Ovary (tissue), 3 donors: ENCODE results near the gene UBE2N.

Experiments used
- EP300 ChIP-seq: sonication (generic); formaldehyde crosslinking; IDR thresholded peaks from one replicate; pipeline ENCODE4 v1.6.1; 2017; ENCODE audit warnings: antibody characterized with exemption
- POLR2A ChIP-seq: fragments of 450-650 bp; IDR thresholded peaks from one replicate; pipeline ENCODE4 v1.6.1; 2017; ENCODE audit warnings: antibody characterized with exemption, mild to moderate bottlenecking, moderate library complexity
- TF ChIP-seq, protein P1 (sequence below), 3 donors: fragments of 450-650 bp in 2 of 3; fragments of 200-600 bp in 1 of 3; IDR thresholded peaks; one replicate each; pipeline versions ENCODE4 v1.5.1 to v1.8.0; 2016 to 2022; ENCODE audit warnings: antibody characterized with exemption in 3 of 3, mild to moderate bottlenecking in 1 of 3
- donor health status: DM: no; HTN: no; CAD: no.

DNA sequence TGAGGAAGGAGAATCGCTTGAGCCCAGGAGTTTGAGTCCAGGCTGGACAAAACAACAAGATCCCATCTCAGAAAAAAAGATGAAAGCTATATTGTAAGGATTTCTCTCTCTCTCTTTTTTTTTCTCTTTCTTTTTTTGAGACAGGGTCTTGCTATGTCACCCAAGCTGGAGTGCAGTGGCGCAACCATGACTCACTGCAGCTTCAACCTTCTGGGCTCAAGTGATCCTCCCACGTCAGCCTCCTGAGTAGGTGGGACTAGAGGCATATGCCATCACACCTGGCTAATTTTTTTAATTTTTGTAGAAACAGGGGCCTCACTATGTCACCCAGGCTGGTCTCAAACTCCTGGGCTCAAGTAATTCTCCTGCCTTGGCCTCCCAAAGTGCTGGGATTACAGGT lies 19.8 kb upstream of the UBE2N start:
- TF ChIP-seq, protein P1, sequence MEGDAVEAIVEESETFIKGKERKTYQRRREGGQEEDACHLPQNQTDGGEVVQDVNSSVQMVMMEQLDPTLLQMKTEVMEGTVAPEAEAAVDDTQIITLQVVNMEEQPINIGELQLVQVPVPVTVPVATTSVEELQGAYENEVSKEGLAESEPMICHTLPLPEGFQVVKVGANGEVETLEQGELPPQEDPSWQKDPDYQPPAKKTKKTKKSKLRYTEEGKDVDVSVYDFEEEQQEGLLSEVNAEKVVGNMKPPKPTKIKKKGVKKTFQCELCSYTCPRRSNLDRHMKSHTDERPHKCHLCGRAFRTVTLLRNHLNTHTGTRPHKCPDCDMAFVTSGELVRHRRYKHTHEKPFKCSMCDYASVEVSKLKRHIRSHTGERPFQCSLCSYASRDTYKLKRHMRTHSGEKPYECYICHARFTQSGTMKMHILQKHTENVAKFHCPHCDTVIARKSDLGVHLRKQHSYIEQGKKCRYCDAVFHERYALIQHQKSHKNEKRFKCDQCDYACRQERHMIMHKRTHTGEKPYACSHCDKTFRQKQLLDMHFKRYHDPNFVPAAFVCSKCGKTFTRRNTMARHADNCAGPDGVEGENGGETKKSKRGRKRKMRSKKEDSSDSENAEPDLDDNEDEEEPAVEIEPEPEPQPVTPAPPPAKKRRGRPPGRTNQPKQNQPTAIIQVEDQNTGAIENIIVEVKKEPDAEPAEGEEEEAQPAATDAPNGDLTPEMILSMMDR (IDR thresholded peaks at IDR 0.05) = no peak
- TF ChIP-seq EP300 = no peak
- no peak for TF ChIP-seq POLR2A
